GM12874 (cell line): ENCODE measurements around the gene EGFL8.

Experiments
- CTCF ChIP-seq: IDR thresholded peaks from 2 replicates; pipeline ENCODE4 v1.5.1; 2011; ENCODE audit warnings: low read depth, mild to moderate bottlenecking, control low read depth, low read length, moderate library complexity; ENCODE audit not compliant: insufficient read depth

EGFL8 gene

GRCh38 chr6:32177788-32178546, 13.6 kb downstream of the EGFL8 start, which contains the start of gene RNF5:
Gene RNF5 (plus strand): TSS chr6:32178405. CDS start chr6:32178512, 107 bp downstream.
- no peak for TF ChIP-seq CTCF

- TF ChIP-seq CTCF = no peak
These were observed 14.4 kb downstream of the EGFL8 start for GRCh38 chr6:32178547-32179440.

- TF ChIP-seq CTCF = no peak
These were observed 15.5 kb downstream of the EGFL8 start for GRCh38 chr6:32179766-32180405.

GRCh38 chr6:32181148-32181702, 16.8 kb downstream of the EGFL8 start:
- no peak for TF ChIP-seq CTCF

- no peak for TF ChIP-seq CTCF
These were observed 17.6 kb downstream of the EGFL8 start for GRCh38 chr6:32181915-32182529.

GRCh38 chr6:32182555-32182981, 18.2 kb downstream of the EGFL8 start:
- no peak for TF ChIP-seq CTCF
